ENCODE measurements around the gene GIT2.
"Not testable (repeated sequence)": the region's sequence is repeated elsewhere in the genome, so short reads cannot be mapped to it uniquely, and the experiment has no call there.

GIT2 gene

GRCh38 chr12:109919456-109919855, 76.7 kb downstream of the GIT2 start:
- DNase-seq (ENCODE audit: low read depth) = no peak

GRCh38 chr12:109916045-109916444, 80.1 kb downstream of the GIT2 start:
- no peak for DNase-seq (ENCODE audit: low read depth)

GRCh38 chr12:109915171-109916040, 80.8 kb downstream of the GIT2 start:
- no peak for DNase-seq (ENCODE audit: low read depth)

GRCh38 chr12:109914461-109914860, 81.7 kb downstream of the GIT2 start:
- DNase-seq (ENCODE audit: low read depth) = no peak

- DNase-seq (ENCODE audit: low read depth) = no peak
Observed at GRCh38 chr12:109912855-109913321, 83.3 kb downstream of the GIT2 start.

- DNase-seq (ENCODE audit: low read depth) = no peak
Observed at GRCh38 chr12:109910969-109911348, 85.2 kb downstream of the GIT2 start.

- no peak for DNase-seq (ENCODE audit: low read depth)
Observed at GRCh38 chr12:109910254-109910968, 85.8 kb downstream of the GIT2 start.

- DNase-seq (ENCODE audit: low read depth) = no peak
Observed at GRCh38 chr12:109905301-109905700, 90.9 kb downstream of the GIT2 start.

GRCh38 chr12:109902891-109903418, 93.2 kb downstream of the GIT2 start:
- DNase-seq (ENCODE audit: low read depth) = no peak

- no peak for DNase-seq (ENCODE audit: low read depth)
Observed at GRCh38 chr12:109900752-109901580, 95.2 kb downstream of the GIT2 start.

- DNase-seq (ENCODE audit: low read depth) = peak; percentile 52
Observed at GRCh38 chr12:109899783-109900751, 96.1 kb downstream of the GIT2 start, which contains the start of gene TCHP. TSS of gene TCHP (plus strand) at chr12:109900274. CDS start at chr12:109903027, 2,753 bp downstream.

- DNase-seq (ENCODE audit: low read depth) = not testable (repeated sequence)
Observed at GRCh38 chr12:109899345-109899744, 96.8 kb downstream of the GIT2 start.

GRCh38 chr12:109897029-109897428, 99.1 kb downstream of the GIT2 start:
- DNase-seq (ENCODE audit: low read depth) = no peak

- no peak for DNase-seq (ENCODE audit: low read depth)
Observed at GRCh38 chr12:109896188-109896587, 100.0 kb downstream of the GIT2 start.

GRCh38 chr12:109894939-109895338, 101.2 kb downstream of the GIT2 start:
- DNase-seq (ENCODE audit: low read depth) = no peak

GRCh38 chr12:109893261-109893995, 102.7 kb downstream of the GIT2 start:
- no peak for DNase-seq (ENCODE audit: low read depth)

- DNase-seq (ENCODE audit: low read depth) = no peak
Observed at GRCh38 chr12:109892748-109893147, 103.4 kb downstream of the GIT2 start.

- no peak for DNase-seq (ENCODE audit: low read depth)
Observed at GRCh38 chr12:109892165-109892715, 103.9 kb downstream of the GIT2 start.

- not testable (repeated sequence) for DNase-seq (ENCODE audit: low read depth)
Observed at GRCh38 chr12:109891731-109892130, 104.4 kb downstream of the GIT2 start.
